Liver (tissue), 9 donors: ENCODE measurements around the gene LRP5. TPM values are rescaled to one million over a fixed set of nuclear protein-coding genes. Genes with fewer than 3 reads are reported as not detected.

Experiments
- DNase-seq: peaks from one replicate; pipeline ENCODE4 v3.0.0-alpha.2; 2017; ENCODE audit warnings: low spot score
- H3K27ac ChIP-seq, 2 donors: one replicate each; pipeline ENCODE4 v1.7.0; 2013; ENCODE audit warnings: inconsistent platforms in 2 of 2, low read length in 2 of 2, control low read depth in 1 of 2, low read depth in 1 of 2, mild to moderate bottlenecking in 1 of 2
- H3K27me3 ChIP-seq, 4 donors: one replicate each; pipeline versions ENCODE4 v1.6.1 to v1.7.0; 2013; ENCODE audit warnings: low read length in 3 of 4, inconsistent platforms in 1 of 4, mild to moderate bottlenecking in 1 of 4, moderate library complexity in 1 of 4; ENCODE audit not compliant: control insufficient read depth in 4 of 4, insufficient read depth in 4 of 4
- H3K36me3 ChIP-seq, 4 donors: one replicate each; pipeline versions ENCODE4 v1.6.1 to v1.7.0; 2013; ENCODE audit warnings: low read length in 3 of 4, mild to moderate bottlenecking in 3 of 4, low read depth in 1 of 4, moderate library complexity in 1 of 4; ENCODE audit not compliant: control insufficient read depth in 4 of 4, insufficient read depth in 3 of 4
- H3K4me1 ChIP-seq, 4 donors: one replicate each; pipeline versions ENCODE4 v1.6.1 to v1.7.0; 2013; ENCODE audit warnings: low read length in 3 of 4, mild to moderate bottlenecking in 3 of 4, moderate library complexity in 1 of 4; ENCODE audit not compliant: control insufficient read depth in 4 of 4, insufficient read depth in 4 of 4
- H3K4me3 ChIP-seq, 3 donors: one replicate each; pipeline versions ENCODE4 v1.6.1 to v1.7.0; 2013; ENCODE audit warnings: low read length in 3 of 3, control low read depth in 1 of 3, low read depth in 1 of 3, mild to moderate bottlenecking in 1 of 3
- H3K9ac ChIP-seq, 2 donors: one replicate each; pipeline ENCODE4 v1.7.0; 2013; ENCODE audit warnings: low read length in 2 of 2, mild to moderate bottlenecking in 2 of 2, moderate library complexity in 2 of 2, control low read depth in 1 of 2, low read depth in 1 of 2
- H3K9me3 ChIP-seq, 4 donors: one replicate each; pipeline versions ENCODE4 v1.6.1 to v1.7.0; 2013; ENCODE audit warnings: low read length in 3 of 4; ENCODE audit not compliant: control insufficient read depth in 4 of 4
- EGR1 ChIP-seq, 2 donors: IDR thresholded peaks; 2 replicates each; pipeline ENCODE4 v1.6.1; 2016 to 2018; ENCODE audit warnings: antibody characterized with exemption in 2 of 2, low read depth in 2 of 2
- FOXA1 ChIP-seq: IDR thresholded peaks from 2 replicates; pipeline ENCODE4 v1.6.1; 2016; ENCODE audit warnings: antibody characterized with exemption
- FOXA2 ChIP-seq: IDR thresholded peaks from 2 replicates; pipeline ENCODE4 v1.6.1; 2016; ENCODE audit warnings: antibody characterized with exemption
- GABPA ChIP-seq, 2 donors: IDR thresholded peaks in 1 of 2; conservative IDR thresholded peaks in 1 of 2; 2 replicates each; pipeline ENCODE4 v1.6.1; 2016; ENCODE audit warnings: antibody characterized with exemption in 2 of 2, mild to moderate bottlenecking in 1 of 2, moderate library complexity in 1 of 2
- HNF4A ChIP-seq, 2 donors: conservative IDR thresholded peaks; 2 replicates each; pipeline ENCODE4 v1.6.1; 2016; ENCODE audit warnings: antibody characterized with exemption in 2 of 2, mild to moderate bottlenecking in 2 of 2
- HNF4G ChIP-seq: IDR thresholded peaks from 2 replicates; pipeline ENCODE4 v1.6.1; 2016; ENCODE audit warnings: antibody characterized with exemption
- JUND ChIP-seq, 2 donors: IDR thresholded peaks; 2 replicates each; pipeline ENCODE4 v1.6.1; 2016; ENCODE audit warnings: antibody characterized with exemption in 2 of 2
- MAX ChIP-seq: IDR thresholded peaks from 2 replicates; pipeline ENCODE4 v1.6.1; 2016; ENCODE audit warnings: antibody characterized with exemption
- NR2F2 ChIP-seq: IDR thresholded peaks from 2 replicates; pipeline ENCODE4 v1.6.1; 2016; ENCODE audit warnings: antibody characterized with exemption
- RAD21 ChIP-seq, 2 donors: IDR thresholded peaks; 2 replicates each; pipeline ENCODE4 v1.6.1; 2016; ENCODE audit warnings: antibody characterized with exemption in 2 of 2, mild to moderate bottlenecking in 2 of 2
- REST ChIP-seq: IDR thresholded peaks from 2 replicates; pipeline ENCODE4 v1.6.1; 2016; ENCODE audit warnings: antibody characterized with exemption, mild to moderate bottlenecking
- RXRA ChIP-seq, 2 donors: IDR thresholded peaks; 2 replicates each; pipeline ENCODE4 v1.6.1; 2017 to 2018; ENCODE audit warnings: antibody characterized with exemption in 2 of 2, mild to moderate bottlenecking in 1 of 2
- SP1 ChIP-seq: IDR thresholded peaks from 2 replicates; pipeline ENCODE4 v1.6.1; 2018; ENCODE audit warnings: antibody characterized with exemption, mild to moderate bottlenecking
- TAF1 ChIP-seq: conservative IDR thresholded peaks from 2 replicates; pipeline ENCODE4 v1.6.1; 2016; ENCODE audit warnings: antibody characterized with exemption, mild to moderate bottlenecking
- YY1 ChIP-seq: IDR thresholded peaks from 2 replicates; pipeline ENCODE4 v1.6.1; 2016; ENCODE audit warnings: antibody characterized with exemption, mild to moderate bottlenecking
- ZBTB33 ChIP-seq: IDR thresholded peaks from 2 replicates; pipeline ENCODE4 v1.6.1; 2016; ENCODE audit warnings: antibody characterized with exemption
- WGBS: extraction: QIAGEN DNeasy Blood & Tissue Kit; methylation state at CpG from one replicate; pipeline ENCODE4 v1.1.7; 2013; 5-methylcytosine and 5-hydroxymethylcytosine counted together
- polyA plus RNA-seq, 2 donors: library from polyadenylated mRNA; stranded (reverse) in 1 of 2; unstranded in 1 of 2; fragments of 200-250 nt in 1 of 2; fragments of >200 nt in 1 of 2; fragmentation: Nextera tagmentation in 1 of 2; extraction: Ambion mirVana in 1 of 2; gene quantifications; one replicate each; pipeline versions ENCODE4 v1.2.1 to v1.2.3, GENCODE V29; 2013 to 2015
- total RNA-seq, 2 donors: library from RNA; depleted of rRNA; stranded (reverse); fragments of >200 nt; gene quantifications; one replicate each; pipeline ENCODE4 v1.2.3, GENCODE V29; 2014
- donor health status: healthy.
- donor health status: healthy.
- donor health status: healthy.
- donor health status: healthy.
- donor health status: healthy.

The LRP5 gene
- total and polyA plus RNA-seq, 4 donors: 48.9 to 99.3 (median 71.3) TPM

- Histone ChIP-seq H3K9me3 (no peaks in the 10 kb centered on the region), H3K27ac (peak overlapping the region; percentile 2 to 78), H3K9ac (no peak overlapping the region), H3K4me1 (peaks cover 29 to 63% (median 54%) of the 10 kb centered on the region in 4 donors), H3K4me3 (no peak overlapping the region), H3K27me3 (no peaks in the 10 kb centered on the region), H3K36me3 (peaks cover 2 to 10% (median 4%) of the 10 kb centered on the region in 4 donors)
- TF ChIP-seq HNF4A (conservative IDR thresholded peaks at IDR 0.05) (peak; percentile 25 to 62), HNF4G (no peak), JUND (IDR thresholded peaks at IDR 0.05) (no peak), RAD21 (IDR thresholded peaks at IDR 0.05) (no peak), EGR1 (IDR thresholded peaks at IDR 0.05; ENCODE audit: low read depth in 2 of 2) (no peak), ZBTB33 (no peak), RXRA (IDR thresholded peaks at IDR 0.05) (peak; percentile 62 to 88)
- WGBS: 45% methylated on average over 15 of the region's 15 CpGs
- no peak for DNase-seq
Observed at GRCh38 chr11:68372625-68373024, 60.2 kb downstream of the LRP5 start.

- no peak for TF ChIP-seq HNF4G
- TF ChIP-seq RXRA (IDR thresholded peaks at IDR 0.05): no peak
- TF ChIP-seq MAX: no peak
- TF ChIP-seq NR2F2: no peak
- no peak for TF ChIP-seq HNF4A (conservative IDR thresholded peaks at IDR 0.05)
- TF ChIP-seq FOXA2: no peak
- TF ChIP-seq TAF1: no peak
- TF ChIP-seq YY1: no peak
- no peak for TF ChIP-seq JUND (IDR thresholded peaks at IDR 0.05)
- Histone ChIP-seq H3K27me3 (no peaks in the 10 kb centered on the region), H3K4me1 (peaks cover 36 to 70% (median 61%) of the 10 kb centered on the region in 4 donors), H3K36me3 (peaks cover 0 to 10% (median 3%) of the 10 kb centered on the region in 4 donors), H3K9ac (no peak overlapping the region), H3K4me3 (no peak overlapping the region), H3K27ac (peak overlapping the region; percentile 78 to 79), H3K9me3 (no peaks in the 10 kb centered on the region)
- WGBS: 81% methylated on average over 22 of the region's 22 CpGs
- DNase-seq: no peak
Observed at GRCh38 chr11:68373189-68373814, 60.9 kb downstream of the LRP5 start.

GRCh38 chr11:68373815-68374501, 61.6 kb downstream of the LRP5 start:
- peak; percentile 53 for DNase-seq
- no peak overlapping the region for H3K4me3 ChIP-seq
- TF ChIP-seq RAD21 (IDR thresholded peaks at IDR 0.05): peak; percentile 11 to 22
- no peak for TF ChIP-seq FOXA1
- peak in 1 of 2 donors; percentile 14 for TF ChIP-seq GABPA (IDR thresholded peaks at IDR 0.05 in 1 of 2, conservative IDR thresholded peaks at IDR 0.05 in 1 of 2)
- TF ChIP-seq REST: no peak
- TF ChIP-seq YY1: peak; percentile 26
- TF ChIP-seq NR2F2: peak; percentile 45
- peak; percentile 80 for TF ChIP-seq SP1
- TF ChIP-seq HNF4A (conservative IDR thresholded peaks at IDR 0.05): peak in 1 of 2 donors; percentile 43
- TF ChIP-seq RXRA (IDR thresholded peaks at IDR 0.05): peak; percentile 88 to 90
- 22% methylated on average over 33 of the region's 33 CpGs for WGBS
- peaks cover 0 to 8% (median 2%) of the 10 kb centered on the region in 4 donors for H3K36me3 ChIP-seq
- peak overlapping the region; percentile 78 to 79 for H3K27ac ChIP-seq
- peaks cover 36 to 74% (median 65%) of the 10 kb centered on the region in 4 donors for H3K4me1 ChIP-seq
- no peaks in the 10 kb centered on the region for H3K27me3 ChIP-seq
- no peaks in the 10 kb centered on the region for H3K9me3 ChIP-seq
- no peak overlapping the region for H3K9ac ChIP-seq
